DMS153 treated with DMSO at 0.1 percent for 48 hours (cell line): ENCODE results near the gene ZNF366.

Source experiments
- DNase-seq: peaks from one replicate; lab custom pipeline; 2025; ENCODE audit not compliant: unreplicated experiment; lab: John Stamatoyannopoulos, UW

ZNF366 gene

GRCh38 chr5:72494623-72495124, 12.5 kb downstream of the ZNF366 start:
- no peak for DNase-seq

GRCh38 chr5:72489536-72489935, 17.7 kb downstream of the ZNF366 start:
- DNase-seq = no peak

DNA sequence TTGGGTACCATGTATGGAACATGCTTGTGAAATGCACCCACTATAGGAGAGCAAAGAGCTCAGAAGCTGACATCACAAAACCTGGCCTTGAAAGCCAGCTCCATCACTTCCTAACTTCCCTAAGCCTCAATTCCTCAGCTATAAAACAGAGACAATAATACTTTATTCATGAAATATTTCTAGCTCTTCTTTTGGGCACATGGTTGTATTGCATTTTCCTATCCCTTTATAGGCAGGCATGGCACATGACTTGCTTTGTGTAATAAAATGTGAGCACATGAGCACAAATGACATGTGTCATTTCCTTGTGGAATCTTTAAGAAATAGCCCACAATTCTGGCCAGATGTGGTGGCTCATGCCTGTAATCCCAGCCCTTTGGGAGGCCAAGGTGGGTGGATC, 18.5 kb downstream of the ZNF366 start:
- DNase-seq = no peak

GRCh38 chr5:72487177-72487576, 20.0 kb downstream of the ZNF366 start:
- DNase-seq = no peak

DNA sequence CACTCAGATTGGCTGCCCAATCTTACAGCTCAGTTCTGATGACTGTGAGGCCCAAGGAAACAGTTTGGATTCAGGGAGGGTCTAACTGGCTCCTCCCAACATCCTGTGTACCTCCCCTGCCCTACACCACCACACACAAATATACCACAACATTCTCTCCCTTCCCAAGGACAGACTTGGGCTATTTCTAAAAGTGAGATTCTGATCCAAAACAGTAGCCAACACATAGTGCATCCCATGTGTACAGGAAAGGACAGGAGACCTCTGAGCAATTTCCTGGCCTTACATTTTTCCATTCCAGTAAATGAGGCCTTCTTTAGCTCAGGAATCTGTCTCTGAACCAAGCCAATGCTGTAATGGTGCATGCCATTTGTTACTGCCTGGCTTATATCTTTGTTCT, 20.8 kb downstream of the ZNF366 start:
- DNase-seq = no peak

- no peak for DNase-seq
These were observed 21.7 kb downstream of the ZNF366 start for GRCh38 chr5:72485430-72485974.

DNA sequence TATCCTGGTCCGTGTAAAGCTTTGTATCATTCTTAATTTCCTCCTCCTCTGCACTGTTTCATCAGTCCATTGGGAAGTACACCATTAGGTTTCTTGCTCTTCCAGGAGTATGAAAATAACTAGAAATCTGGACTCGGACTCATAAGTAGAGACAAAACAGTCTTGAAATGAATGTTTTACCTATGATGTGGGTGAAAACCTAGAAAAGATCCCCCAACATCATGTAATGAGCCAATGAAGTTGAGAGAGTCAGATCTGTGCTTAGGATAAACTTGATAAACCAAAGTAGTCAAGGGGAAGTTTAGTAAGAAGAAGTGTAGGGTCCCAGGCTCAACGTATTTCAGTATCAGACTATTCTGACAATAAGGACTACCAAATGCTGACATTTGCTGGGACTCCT, 25.2 kb downstream of the ZNF366 start:
- no peak for DNase-seq

DNA sequence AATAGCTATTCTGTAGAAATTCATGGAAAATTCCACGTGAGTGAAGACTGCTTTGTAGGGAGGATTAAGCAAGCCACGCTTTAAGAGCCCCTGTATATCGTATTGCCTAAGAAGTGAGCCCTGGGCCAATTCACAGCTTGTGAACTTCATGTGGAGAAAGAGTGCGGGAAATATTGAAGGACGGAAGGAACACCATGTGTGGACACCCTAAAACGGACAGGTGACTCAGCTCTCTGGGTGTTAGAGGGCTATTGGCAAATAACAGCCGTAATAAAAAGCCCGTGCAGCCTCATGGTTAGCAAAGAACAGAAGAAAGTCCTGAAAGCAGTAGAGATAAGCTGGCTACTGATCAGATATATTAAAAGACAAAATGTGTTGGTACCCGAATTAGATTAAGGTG, 26.4 kb downstream of the ZNF366 start:
- no peak for DNase-seq

DNA sequence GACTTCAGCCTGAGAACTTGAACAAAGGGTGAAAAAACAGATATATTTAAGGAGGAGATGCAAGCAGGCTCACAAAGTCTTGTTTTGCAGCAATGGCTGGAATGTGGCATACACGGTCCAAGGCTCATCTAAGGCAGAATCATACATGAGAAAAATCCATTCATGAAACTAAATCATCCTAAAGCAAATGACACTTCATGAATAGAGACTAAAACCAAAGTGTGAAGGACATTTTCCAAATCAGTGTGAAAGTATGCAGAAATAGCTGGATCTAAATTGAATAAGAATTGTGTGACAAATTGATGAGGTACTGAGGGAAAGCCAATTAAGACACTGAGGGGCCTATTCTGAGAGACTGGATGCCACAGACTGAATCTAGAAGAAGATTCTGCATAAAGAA, 27.3 kb downstream of the ZNF366 start:
- no peak for DNase-seq

- no peak for DNase-seq
These were observed 28.5 kb downstream of the ZNF366 start for GRCh38 chr5:72478684-72479083.

DNA sequence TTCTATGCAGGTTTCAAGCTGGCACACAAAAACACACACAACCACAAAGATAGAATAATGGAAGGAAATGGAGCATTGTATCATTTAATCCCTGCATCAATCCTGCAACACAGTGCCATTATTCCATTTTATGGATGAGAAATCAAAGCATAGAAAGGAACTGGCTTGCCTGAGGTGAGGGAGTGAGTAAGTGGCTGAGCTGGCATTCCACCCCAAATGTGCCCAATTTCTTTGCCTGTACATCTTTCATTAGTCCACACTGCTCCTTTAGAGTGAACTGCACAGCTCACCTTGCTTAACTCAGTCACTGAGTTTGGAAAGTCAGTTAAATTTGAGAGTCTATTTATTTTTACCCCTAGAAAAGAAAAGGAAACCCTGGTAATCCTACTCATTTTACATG, 28.9 kb downstream of the ZNF366 start:
- DNase-seq = no peak

- DNase-seq = no peak
These were observed 29.6 kb downstream of the ZNF366 start for GRCh38 chr5:72477644-72478043.

- DNase-seq = no peak
These were observed 30.0 kb downstream of the ZNF366 start for GRCh38 chr5:72477176-72477575.

GRCh38 chr5:72476721-72477120, 30.5 kb downstream of the ZNF366 start:
- no peak for DNase-seq

DNA sequence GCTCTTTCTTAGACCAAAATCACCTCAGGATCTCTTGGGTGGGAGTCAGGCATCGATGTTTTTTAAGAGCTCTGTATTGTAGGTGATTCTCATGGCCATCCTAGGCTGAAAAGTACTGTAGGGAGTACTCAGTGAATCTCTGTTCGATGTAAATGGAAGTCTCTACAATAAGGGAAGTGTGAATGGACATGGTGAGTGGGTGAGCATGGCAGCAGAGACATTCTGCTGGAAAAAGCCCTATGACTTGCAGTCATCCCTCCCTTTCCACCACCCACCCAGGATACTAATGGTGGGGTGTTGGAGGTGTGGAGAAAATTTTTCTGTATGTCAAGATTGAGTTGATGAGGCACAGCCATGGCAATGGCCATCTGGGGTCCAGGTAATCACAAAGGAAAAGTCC, 30.9 kb downstream of the ZNF366 start:
- DNase-seq = no peak

- no peak for DNase-seq
These were observed 32.7 kb downstream of the ZNF366 start for GRCh38 chr5:72474516-72474915.

DNA sequence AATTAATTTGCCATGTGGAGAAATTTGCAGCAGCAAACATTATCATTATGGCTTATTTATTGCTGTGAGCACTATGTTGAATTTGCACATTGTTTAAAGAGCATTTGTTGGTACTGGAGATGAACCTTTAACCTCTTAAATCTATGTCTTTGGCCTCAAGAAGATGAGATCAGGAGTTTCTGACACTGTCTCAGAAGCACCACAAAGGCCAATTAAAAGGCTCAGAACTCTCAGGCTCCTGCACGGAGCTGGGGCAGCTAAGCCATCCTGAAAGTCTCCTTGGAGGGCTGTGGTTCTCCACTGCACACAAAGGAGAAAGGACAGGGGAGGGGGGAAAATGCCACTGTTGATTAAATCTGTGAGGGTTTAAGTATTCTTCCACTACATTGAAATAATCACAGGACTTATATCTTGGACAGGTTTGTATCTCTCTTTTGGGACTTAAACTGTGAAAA, 33.1 kb downstream of the ZNF366 start:
- DNase-seq = no peak

DNA sequence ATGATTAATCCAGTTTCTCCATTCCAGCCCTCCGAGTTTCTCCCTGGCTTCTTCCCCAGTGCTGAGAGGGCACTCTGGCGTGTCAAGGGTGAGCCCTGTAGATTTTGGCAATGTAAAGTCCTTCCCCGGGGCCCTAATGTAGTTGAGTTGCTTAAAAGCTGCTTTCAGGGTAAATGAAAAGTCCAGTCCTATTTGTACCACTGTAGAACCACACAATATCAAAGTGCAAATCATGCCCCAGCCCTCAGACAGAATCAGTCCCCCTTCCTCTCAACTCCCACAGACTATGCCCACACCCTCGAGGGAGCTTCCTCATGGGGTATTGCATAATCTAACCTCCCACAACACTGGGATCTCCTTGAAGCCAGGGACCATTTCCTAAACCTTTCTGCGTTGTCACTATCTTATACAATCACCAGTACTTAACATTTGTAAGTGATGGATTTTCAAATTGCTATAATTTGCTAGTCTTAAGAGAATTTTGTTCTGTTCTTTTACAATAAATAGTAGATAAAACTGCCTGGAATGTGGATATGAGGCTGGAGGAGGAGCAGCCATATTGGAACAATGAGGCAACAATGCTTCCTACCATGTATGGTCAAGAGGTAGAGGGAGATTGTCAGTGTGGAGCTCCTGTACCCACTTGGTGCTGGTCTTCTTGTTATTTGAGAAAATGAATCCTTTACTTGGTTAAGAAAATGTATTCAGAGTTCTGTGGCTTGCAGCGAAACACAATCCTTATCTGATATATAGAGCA, 34.4 kb downstream of the ZNF366 start:
- no peak for DNase-seq

GRCh38 chr5:72472031-72472430, 35.2 kb downstream of the ZNF366 start:
- DNase-seq = no peak

GRCh38 chr5:72470826-72471225, 36.4 kb downstream of the ZNF366 start:
- DNase-seq = no peak

DNA sequence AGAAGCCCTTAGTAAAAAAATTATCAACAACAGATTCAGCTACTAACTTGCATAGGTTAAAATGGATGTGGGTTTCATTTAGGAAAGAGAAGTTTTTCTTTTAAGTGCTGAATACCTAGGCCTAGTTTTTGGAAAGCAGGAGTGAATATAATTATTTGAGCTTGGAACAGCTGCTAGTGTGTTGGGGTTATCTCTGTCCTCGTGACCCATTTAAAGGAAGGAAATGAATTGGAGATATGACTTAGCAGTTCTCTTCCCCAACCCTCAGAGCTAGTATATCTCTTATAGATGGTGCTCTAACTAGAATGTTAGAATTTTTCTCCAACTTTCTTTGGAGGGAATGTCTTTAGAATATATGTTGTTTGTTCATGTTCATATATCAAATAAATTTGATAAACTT, 38.6 kb downstream of the ZNF366 start:
- DNase-seq = no peak

DNA sequence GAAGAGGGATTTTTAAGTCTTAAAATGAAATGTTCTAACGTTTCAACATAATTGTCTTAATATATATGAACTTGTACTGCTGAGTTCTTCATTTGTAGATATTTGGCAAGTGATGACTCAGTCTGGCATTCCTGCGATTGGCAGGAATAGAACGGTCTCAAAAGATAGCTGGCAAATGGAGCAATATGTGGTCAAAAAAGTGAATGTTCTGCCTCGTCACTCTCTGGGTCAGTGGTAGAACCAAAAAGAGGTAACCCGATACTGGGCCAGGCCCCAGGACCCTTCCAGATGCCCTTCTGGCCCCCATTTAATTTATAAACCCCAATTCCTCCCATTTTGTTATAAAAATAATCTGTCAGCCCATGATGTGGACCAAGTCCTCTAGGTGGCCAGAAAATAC, 39.2 kb downstream of the ZNF366 start:
- DNase-seq = no peak

DNA sequence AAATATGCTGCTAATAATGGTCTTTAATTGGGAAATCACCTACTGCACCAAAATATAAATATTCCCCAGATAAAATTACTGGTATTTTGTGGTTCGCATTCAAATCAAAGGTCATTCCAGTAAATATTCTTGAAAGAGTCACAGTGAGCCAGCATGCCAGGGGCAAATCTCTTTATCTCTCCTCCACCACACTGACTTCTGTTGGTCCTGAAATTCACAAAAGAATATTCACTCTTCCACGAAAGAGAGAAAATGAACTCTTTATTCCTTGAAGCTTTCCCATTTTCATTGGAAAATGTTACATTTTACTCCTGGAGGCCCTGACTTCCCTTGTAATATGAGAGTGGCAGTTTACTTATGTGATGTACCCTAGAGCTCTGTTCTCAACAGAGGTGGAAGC, 39.7 kb downstream of the ZNF366 start:
- DNase-seq = no peak
